Cardiac muscle cell (in vitro differentiated cells and primary cell): ENCODE data around the gene RCBTB2. TPM values are rescaled to one million over a fixed set of nuclear protein-coding genes. Genes with fewer than 3 reads are reported as not detected.

ENCODE experiments used
- DNase-seq, 2 donors: peaks; one replicate each; pipeline versions ENCODE4 v3.0.0 to v3.0.0-alpha.2; 2010 to 2017; ENCODE audit warnings: low read depth in 1 of 2, low spot score in 1 of 2
- H3K27ac ChIP-seq: fragments of 200-600 bp; sonication (generic); 2 replicates; pipeline ENCODE4 v1.5.1; 2016
- H3K27me3 ChIP-seq: fragments of 200-600 bp; sonication (generic); 2 replicates; pipeline ENCODE4 v1.6.0; 2016; ENCODE audit warnings: control low read depth
- H3K36me3 ChIP-seq: fragments of 200-600 bp; sonication (generic); 2 replicates; pipeline ENCODE4 v1.5.1; 2016; ENCODE audit warnings: control low read depth
- H3K4me1 ChIP-seq: fragments of 200-600 bp; sonication (generic); 2 replicates; pipeline ENCODE4 v1.8.1; 2017; ENCODE audit warnings: low read depth, mild to moderate bottlenecking, mixed run types
- H3K4me3 ChIP-seq: fragments of 200-600 bp; sonication (generic); 2 replicates; pipeline ENCODE4 v1.5.1; 2016; ENCODE audit warnings: mild to moderate bottlenecking
- H3K9me3 ChIP-seq: fragments of 200-600 bp; sonication (generic); 2 replicates; pipeline ENCODE4 v1.5.1; 2017; ENCODE audit warnings: low read depth, mild to moderate bottlenecking, control low read depth
- polyA plus RNA-seq: library from polyadenylated mRNA; unstranded; fragments of >200 nt; fragmentation: Nextera tagmentation; extraction: Ambion mirVana; gene quantifications from 2 replicates; pipeline ENCODE4 v1.2.1, GENCODE V29; 2016
- total RNA-seq: library from RNA; depleted of rRNA; stranded (reverse); fragments of >200 nt; gene quantifications from 2 replicates; pipeline ENCODE4 v1.2.3, GENCODE V29; 2016
- TF ChIP-seq, protein P1 (sequence below): IDR thresholded peaks from 2 replicates; pipeline ENCODE4 v1.5.1; 2012; ENCODE audit warnings: low read depth, mild to moderate bottlenecking, low read length

The RCBTB2 gene
- total and polyA plus RNA-seq, 2 experiments from 2014 or later: 10.0 to 15.4 TPM

DNA sequence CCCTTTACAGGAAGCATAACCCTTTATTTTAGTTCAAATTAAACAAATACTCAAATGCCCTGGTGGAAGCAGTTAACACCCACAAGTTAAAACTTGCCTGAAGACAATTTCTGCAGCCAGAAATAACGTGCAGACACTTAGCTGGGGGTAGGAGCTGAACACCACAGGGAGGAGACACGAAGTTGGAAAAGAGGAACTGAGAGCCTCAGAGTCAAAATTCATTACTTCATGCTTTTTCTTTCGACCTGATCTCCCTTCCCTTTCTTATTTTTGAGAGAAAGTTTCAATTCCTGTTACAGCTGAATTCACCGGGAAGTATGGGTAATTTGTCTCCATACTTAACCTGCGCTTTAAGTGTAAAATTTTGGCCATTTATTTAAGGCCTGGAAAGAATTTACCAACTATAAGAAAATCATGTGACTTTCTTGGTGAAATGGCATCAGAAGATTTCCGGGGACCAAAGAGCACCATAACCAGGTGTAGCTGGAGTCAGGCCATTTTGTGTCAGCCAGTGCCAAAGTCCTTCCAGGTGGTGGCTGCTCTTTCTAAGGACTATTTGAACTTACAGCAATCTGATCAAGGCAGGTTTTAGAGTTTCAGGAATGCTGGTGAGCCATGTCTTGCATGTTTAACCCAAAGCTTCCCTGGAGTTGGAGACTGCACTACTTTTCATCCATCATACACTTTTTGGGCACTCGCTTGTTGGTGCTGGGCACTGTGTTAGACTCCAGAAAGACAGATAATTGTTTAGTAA is 46.5 kb upstream of the RCBTB2 start:
- H3K4me3 ChIP-seq: no peak overlapping the region
- H3K36me3 ChIP-seq: no peaks in the 10 kb centered on the region
- TF ChIP-seq, protein P1, sequence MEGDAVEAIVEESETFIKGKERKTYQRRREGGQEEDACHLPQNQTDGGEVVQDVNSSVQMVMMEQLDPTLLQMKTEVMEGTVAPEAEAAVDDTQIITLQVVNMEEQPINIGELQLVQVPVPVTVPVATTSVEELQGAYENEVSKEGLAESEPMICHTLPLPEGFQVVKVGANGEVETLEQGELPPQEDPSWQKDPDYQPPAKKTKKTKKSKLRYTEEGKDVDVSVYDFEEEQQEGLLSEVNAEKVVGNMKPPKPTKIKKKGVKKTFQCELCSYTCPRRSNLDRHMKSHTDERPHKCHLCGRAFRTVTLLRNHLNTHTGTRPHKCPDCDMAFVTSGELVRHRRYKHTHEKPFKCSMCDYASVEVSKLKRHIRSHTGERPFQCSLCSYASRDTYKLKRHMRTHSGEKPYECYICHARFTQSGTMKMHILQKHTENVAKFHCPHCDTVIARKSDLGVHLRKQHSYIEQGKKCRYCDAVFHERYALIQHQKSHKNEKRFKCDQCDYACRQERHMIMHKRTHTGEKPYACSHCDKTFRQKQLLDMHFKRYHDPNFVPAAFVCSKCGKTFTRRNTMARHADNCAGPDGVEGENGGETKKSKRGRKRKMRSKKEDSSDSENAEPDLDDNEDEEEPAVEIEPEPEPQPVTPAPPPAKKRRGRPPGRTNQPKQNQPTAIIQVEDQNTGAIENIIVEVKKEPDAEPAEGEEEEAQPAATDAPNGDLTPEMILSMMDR: no peak
- no peaks in the 10 kb centered on the region for H3K27me3 ChIP-seq
- H3K4me1 ChIP-seq: peaks cover 6% of the 10 kb centered on the region
- H3K9me3 ChIP-seq: no peaks in the 10 kb centered on the region
- DNase-seq: no peak
- H3K27ac ChIP-seq: no peak overlapping the region

DNA sequence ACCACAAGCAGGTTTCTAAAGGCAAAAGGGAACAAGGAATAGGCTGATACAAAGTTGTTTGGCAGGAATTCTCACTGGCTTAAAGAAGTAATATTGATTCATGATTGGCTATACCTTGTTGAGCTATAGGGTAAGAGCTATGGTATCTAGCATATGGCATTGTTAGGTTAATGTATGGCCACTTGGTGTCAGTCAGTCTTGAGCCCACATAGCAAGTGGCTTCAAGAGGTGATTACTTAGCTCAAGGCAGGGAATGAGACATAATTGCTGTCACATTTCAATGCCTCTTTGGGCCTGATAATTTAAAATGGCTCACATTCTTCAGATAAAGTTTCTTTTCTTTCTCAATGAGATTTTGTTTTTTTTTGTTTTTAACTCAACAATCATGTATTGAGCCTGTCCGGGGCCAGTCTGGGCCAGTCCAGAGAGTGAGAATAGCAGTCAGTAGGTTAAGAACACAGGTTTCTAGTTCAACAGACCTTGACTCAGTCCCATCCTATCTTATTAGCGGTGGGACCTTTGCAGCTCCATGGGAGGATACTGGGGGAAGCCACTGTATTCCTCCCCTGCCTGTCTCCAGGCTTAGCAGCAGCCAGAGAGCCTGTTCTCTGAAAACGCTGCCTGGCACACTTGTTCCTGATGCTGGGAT is 45.8 kb upstream of the RCBTB2 start:
- Histone ChIP-seq H3K27ac (no peak overlapping the region), H3K9me3 (no peaks in the 10 kb centered on the region), H3K4me3 (no peak overlapping the region), H3K27me3 (no peaks in the 10 kb centered on the region), H3K36me3 (no peaks in the 10 kb centered on the region), H3K4me1 (peaks cover 6% of the 10 kb centered on the region)
- no peak for DNase-seq
- TF ChIP-seq, protein P1: no peak

DNA sequence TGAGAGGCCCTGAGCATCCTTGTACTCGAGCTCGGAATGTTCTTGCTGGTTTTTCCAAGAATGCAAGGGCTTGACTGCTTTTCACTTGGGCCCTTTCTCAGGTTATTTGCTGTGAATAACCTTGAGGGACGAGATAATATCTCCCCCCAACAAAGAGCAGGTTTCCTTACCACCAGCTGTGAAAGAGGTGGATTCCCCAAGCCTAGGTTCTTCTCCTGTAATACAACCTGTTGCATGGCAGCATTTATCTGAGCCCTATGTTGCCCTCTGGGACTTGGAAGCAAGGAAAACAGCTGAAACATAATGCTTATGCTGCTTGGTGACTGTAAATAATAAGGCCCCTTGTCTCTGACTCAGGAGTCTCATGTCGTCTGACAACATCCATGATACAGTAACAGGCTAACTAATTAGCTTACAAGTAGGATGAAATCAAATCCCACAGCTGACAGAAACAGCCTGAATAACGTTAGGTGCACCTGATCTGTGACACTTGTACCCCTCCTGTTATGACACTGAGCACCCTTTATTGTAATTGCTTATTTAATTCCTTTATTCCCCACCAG is 43.6 kb upstream of the RCBTB2 start:
- DNase-seq: no peak
- TF ChIP-seq, protein P1: no peak
- Histone ChIP-seq H3K4me3 (no peak overlapping the region), H3K27ac (no peak overlapping the region), H3K4me1 (peaks cover under 1% of the 10 kb centered on the region), H3K9me3 (no peaks in the 10 kb centered on the region), H3K36me3 (no peaks in the 10 kb centered on the region), H3K27me3 (no peaks in the 10 kb centered on the region)

DNA sequence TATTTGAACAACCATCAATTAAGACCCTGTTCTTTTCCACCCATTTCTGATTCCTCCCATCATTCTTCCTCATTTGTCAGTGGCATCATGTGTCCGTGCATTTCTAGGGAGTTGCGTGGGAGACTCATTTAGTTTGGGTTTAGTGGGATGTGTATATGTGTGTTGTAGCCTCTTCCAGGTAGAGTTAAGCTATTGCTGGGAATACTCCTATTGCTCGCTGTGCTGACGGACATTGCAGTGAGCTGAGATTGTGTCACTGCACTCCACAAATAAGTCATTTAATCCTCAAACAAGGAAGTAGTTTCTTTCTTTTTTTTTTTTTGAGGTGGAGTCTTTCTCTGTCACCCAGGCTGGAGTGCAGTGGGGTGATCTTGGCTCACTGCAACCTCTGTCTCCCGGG is 42.2 kb upstream of the RCBTB2 start:
- Histone ChIP-seq H3K27ac (no peak overlapping the region), H3K4me3 (no peak overlapping the region), H3K4me1 (peaks cover 3% of the 10 kb centered on the region), H3K36me3 (no peaks in the 10 kb centered on the region), H3K9me3 (no peaks in the 10 kb centered on the region), H3K27me3 (no peaks in the 10 kb centered on the region)
- no peak for DNase-seq
- TF ChIP-seq, protein P1: no peak

DNA sequence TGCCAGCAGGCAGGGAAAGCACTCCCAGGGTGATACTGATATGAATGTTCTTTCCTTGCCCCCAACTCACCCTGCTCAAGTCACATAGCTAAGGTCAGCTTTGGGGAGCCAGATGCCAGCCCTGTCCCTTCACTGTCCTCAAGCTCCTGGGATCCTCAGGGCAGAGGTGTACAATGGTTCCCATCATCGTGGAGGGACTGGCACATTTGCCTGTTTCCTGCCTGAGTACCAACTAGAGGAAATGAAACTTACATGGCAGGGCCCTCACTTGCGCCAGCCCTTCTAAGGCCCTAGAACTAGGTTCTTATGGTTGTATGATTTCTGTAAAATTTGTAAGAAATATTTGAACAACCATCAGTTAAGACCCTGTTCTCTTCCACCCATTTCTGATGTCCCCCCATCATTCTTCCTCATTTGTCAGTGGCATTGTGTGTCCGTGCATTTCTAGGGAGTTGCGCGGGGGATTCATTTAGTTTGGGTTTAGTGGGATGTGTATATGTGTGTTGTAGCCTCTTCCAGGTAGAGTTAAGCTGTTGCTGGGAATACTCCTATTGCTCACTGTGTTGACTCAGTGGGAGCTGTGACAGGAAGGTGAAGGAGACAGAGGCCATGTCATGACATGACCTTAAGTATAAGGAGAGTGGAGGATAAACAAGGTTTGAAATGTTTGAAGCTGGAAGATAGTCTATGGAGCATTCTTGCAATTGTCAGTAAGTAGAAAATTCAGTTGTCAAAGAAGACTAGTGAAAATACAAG is 41.3 kb upstream of the RCBTB2 start:
- DNase-seq: no peak
- H3K36me3 ChIP-seq: no peaks in the 10 kb centered on the region
- H3K27me3 ChIP-seq: no peaks in the 10 kb centered on the region
- TF ChIP-seq, protein P1: no peak
- no peak overlapping the region for H3K4me3 ChIP-seq
- H3K27ac ChIP-seq: no peak overlapping the region
- H3K4me1 ChIP-seq: peaks cover 3% of the 10 kb centered on the region
- no peaks in the 10 kb centered on the region for H3K9me3 ChIP-seq
